Measurements from ENCODE around the gene FAXDC2. TPM values are rescaled to one million over a fixed set of nuclear protein-coding genes. Genes with fewer than 3 reads are reported as not detected.

Gene FAXDC2
- total RNA-seq, 2 experiments from 2014 or later = not detected

DNA sequence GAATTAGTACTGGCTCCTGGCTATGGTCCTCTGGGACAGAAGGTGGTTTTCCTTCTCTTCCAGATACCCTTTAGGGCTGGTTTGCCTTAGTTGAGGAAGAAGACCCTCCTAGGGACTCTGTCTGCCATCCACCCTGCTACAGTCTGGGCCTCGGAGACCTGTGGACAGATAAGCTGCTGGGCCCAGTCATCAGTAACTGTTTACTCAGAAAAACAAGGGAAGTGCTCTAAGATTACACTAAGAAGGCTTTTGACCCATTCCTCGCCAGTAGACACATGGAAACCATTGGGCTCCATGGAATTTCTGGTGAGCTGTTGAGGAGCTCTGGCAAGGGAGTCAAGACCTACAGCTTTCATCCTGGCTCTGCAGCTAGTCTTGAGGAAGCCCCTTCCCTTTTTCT is 64.0 kb downstream of the FAXDC2 start:
- peaks cover 29% of the 10 kb centered on the region for H3K36me3 Mint-ChIP-seq (ENCODE audit: low read depth)
- CTCF ChIA-PET = no interaction called here
- H3K27ac Mint-ChIP-seq = peak overlapping the region; percentile 46
- DNase-seq = no peak
- no peak overlapping the region for H3K4me3 Mint-ChIP-seq
- TF ChIP-seq, protein P1, sequence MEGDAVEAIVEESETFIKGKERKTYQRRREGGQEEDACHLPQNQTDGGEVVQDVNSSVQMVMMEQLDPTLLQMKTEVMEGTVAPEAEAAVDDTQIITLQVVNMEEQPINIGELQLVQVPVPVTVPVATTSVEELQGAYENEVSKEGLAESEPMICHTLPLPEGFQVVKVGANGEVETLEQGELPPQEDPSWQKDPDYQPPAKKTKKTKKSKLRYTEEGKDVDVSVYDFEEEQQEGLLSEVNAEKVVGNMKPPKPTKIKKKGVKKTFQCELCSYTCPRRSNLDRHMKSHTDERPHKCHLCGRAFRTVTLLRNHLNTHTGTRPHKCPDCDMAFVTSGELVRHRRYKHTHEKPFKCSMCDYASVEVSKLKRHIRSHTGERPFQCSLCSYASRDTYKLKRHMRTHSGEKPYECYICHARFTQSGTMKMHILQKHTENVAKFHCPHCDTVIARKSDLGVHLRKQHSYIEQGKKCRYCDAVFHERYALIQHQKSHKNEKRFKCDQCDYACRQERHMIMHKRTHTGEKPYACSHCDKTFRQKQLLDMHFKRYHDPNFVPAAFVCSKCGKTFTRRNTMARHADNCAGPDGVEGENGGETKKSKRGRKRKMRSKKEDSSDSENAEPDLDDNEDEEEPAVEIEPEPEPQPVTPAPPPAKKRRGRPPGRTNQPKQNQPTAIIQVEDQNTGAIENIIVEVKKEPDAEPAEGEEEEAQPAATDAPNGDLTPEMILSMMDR (IDR thresholded peaks at IDR 0.05) = no peak
- ATAC-seq = no peak
- H3K27me3 Mint-ChIP-seq = no peaks in the 10 kb centered on the region
- H3K9me3 Mint-ChIP-seq = no peaks in the 10 kb centered on the region
- intact Hi-C loops (cut with micrococcal nuclease) = no loop called here
- H3K4me1 Mint-ChIP-seq (ENCODE audit: low read depth) = peaks cover 75% of the 10 kb centered on the region
- POLR2A ChIA-PET = no interaction called here

DNA sequence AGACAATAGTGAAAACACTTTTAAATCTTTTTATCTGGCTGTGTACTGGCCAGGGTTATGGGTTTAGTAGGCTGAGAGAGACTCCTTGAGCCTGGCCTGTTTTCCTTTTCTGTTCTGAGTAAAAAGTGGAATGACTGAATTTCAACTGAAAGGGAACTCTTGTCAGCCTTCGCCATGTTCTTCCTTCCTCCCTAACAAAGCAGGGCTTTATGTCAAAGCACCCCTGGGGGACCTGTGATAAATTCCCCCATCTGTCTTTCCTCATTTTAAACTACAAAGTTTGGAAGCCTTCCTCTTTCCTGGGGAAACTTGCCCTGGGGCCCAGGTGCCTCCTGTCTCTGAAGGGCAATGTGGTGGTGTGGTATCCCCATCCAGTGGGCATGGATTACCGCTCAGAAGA is 65.5 kb downstream of the FAXDC2 start:
- H3K9me3 Mint-ChIP-seq = no peaks in the 10 kb centered on the region

DNA sequence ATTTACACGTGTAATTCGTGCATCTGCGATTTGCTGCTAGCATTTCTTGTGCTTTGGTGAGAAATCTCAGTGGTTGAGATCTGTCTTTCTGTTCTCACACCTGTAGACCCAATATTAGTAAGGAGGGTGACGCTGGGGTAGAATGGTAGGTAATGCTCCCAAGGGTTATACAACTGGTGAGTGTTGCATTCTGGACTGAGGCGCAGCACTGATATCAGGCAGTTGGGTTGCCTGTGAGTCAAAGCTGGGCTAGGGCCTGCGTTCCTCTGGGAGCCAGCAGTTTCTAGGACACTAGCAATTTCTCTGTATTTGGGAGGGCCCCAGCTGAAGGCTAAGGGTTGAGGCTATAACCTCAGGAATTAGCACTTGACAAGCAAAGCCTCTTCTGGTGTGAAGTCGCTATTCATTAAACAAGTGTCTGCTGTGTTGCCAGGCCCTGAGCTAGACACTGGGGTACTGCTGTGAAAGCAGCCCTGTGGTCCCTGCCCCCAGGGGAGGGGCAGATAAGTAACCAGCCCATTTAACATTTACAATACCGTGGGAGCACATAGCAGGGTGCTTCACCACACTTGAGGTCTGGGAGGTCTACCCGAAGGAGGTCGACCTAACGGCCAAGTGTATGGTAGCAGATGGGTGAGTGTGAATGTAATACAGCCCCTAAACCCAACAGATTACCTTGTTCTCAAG is 66.5 kb downstream of the FAXDC2 start:
- peak; percentile 17 for DNase-seq
- POLR2A ChIA-PET = interaction anchor here (1.0 to 7.1 kb wide), 3 partner anchors 16 to 24 kb away, joined by 3 to 52 read pairs (median 3); no protein-coding TSS in a partner anchor
- CTCF ChIA-PET = interaction anchor here (0.9 to 1.6 kb wide), 2 partner anchors 10 kb away, joined by 3 read pairs; no protein-coding TSS in a partner anchor
- intact Hi-C loops (cut with micrococcal nuclease) = no loop called here
- Mint-ChIP-seq H3K27me3 (no peaks in the 10 kb centered on the region), H3K36me3 (ENCODE audit: low read depth) (peaks cover 27% of the 10 kb centered on the region), H3K4me3 (no peak overlapping the region), H3K4me1 (ENCODE audit: low read depth) (peaks cover 88% of the 10 kb centered on the region), H3K9me3 (no peaks in the 10 kb centered on the region), H3K27ac (peak overlapping the region; percentile 80)
- TF ChIP-seq, protein P1 (IDR thresholded peaks at IDR 0.05) = no peak
- peak; percentile 50 for ATAC-seq

More for the DNA sequence above, 65.5 kb downstream of the FAXDC2 start:
- H3K27me3 Mint-ChIP-seq = no peaks in the 10 kb centered on the region
- ATAC-seq (no peak), DNase-seq (no peak)
- peak overlapping the region; percentile 80 for H3K27ac Mint-ChIP-seq
- intact Hi-C loops (cut with micrococcal nuclease) = no loop called here
- TF ChIP-seq, protein P1 (IDR thresholded peaks at IDR 0.05) = no peak
- no peak overlapping the region for H3K4me3 Mint-ChIP-seq
- CTCF ChIA-PET = no interaction called here
- peaks cover 80% of the 10 kb centered on the region for H3K4me1 Mint-ChIP-seq (ENCODE audit: low read depth)
- POLR2A ChIA-PET = interaction anchor here (1.0 to 7.1 kb wide), 2 partner anchors 17 to 25 kb away, joined by 3 to 52 read pairs; no protein-coding TSS in a partner anchor
- H3K36me3 Mint-ChIP-seq (ENCODE audit: low read depth) = peaks cover 23% of the 10 kb centered on the region

- TF ChIP-seq, protein P1 (IDR thresholded peaks at IDR 0.05) = no peak
- no peaks in the 10 kb centered on the region for H3K27me3 Mint-ChIP-seq
- H3K9me3 Mint-ChIP-seq = no peaks in the 10 kb centered on the region
- peaks cover 88% of the 10 kb centered on the region for H3K4me1 Mint-ChIP-seq (ENCODE audit: low read depth)
- intact Hi-C loops (cut with micrococcal nuclease) = no loop called here
- no peak overlapping the region for H3K4me3 Mint-ChIP-seq
- CTCF ChIA-PET = interaction anchor here (0.9 to 1.6 kb wide), 2 partner anchors 9 to 11 kb away, joined by 3 read pairs; no protein-coding TSS in a partner anchor
- ATAC-seq (no peak), DNase-seq (no peak)
- POLR2A ChIA-PET = interaction anchor here (7.1 kb wide), 1 partner anchor 15 kb away, joined by 52 read pairs; no protein-coding TSS in a partner anchor
- peak overlapping the region; percentile 80 for H3K27ac Mint-ChIP-seq
- H3K36me3 Mint-ChIP-seq (ENCODE audit: low read depth) = peaks cover 23% of the 10 kb centered on the region
These were observed 67.4 kb downstream of the FAXDC2 start for GRCh38 chr5:154782812-154783592.
